ENCODE data around the gene RNF126.

Gene RNF126

DNA sequence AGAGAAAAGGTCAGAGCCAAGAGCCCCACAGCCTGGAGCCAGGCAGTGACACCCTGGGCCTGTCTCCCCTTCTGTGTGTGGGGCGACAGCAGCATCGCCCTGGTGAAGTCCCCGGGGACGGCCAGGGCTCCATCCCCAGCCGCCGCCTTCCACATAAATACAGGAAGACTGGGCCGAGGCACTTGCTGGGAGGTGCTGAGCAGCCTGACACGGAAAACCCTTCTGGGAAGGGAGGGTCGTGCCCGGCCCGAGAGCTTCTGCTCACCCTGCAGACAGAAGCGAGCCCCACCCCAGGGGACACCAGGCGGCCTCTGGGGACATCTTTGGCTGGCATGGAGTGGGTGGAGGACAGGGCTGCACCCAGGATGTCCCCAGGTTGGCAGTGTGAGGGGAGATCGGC, 18.2 kb downstream of the RNF126 start:
- no peak for TF ChIP-seq CTCF (IDR thresholded peaks at IDR 0.05; ENCODE audit: unreplicated experiment in 3 of 3)
- no peak overlapping the region for H3K27ac Mint-ChIP-seq

GRCh38 chr19:644363-644762, 18.7 kb downstream of the RNF126 start:
- TF ChIP-seq CTCF (IDR thresholded peaks at IDR 0.05; ENCODE audit: unreplicated experiment in 3 of 3): no peak
- Mint-ChIP-seq H3K4me1 (no peaks in the 10 kb centered on the region), H3K4me3 (no peak overlapping the region), H3K27me3 (ENCODE audit: low read depth) (peaks cover 6% of the 10 kb centered on the region), H3K9me3 (no peaks in the 10 kb centered on the region), H3K27ac (no peak overlapping the region), H3K36me3 (ENCODE audit: low read depth) (peaks cover 7% of the 10 kb centered on the region)

More for the DNA sequence above, 18.2 kb downstream of the RNF126 start:
- peaks cover 7% of the 10 kb centered on the region for H3K36me3 Mint-ChIP-seq (ENCODE audit: low read depth)
- no peaks in the 10 kb centered on the region for H3K4me1 Mint-ChIP-seq
- H3K27me3 Mint-ChIP-seq (ENCODE audit: low read depth): peaks cover 4% of the 10 kb centered on the region
- no peak overlapping the region for H3K4me3 Mint-ChIP-seq
- no peaks in the 10 kb centered on the region for H3K9me3 Mint-ChIP-seq

- Mint-ChIP-seq H3K4me3 (no peak overlapping the region), H3K9me3 (no peaks in the 10 kb centered on the region), H3K36me3 (ENCODE audit: low read depth) (peaks cover 7% of the 10 kb centered on the region), H3K27ac (no peak overlapping the region), H3K27me3 (ENCODE audit: low read depth) (peaks cover 9% of the 10 kb centered on the region), H3K4me1 (no peaks in the 10 kb centered on the region)
- TF ChIP-seq CTCF (IDR thresholded peaks at IDR 0.05; ENCODE audit: unreplicated experiment in 3 of 3): no peak
These were observed 19.3 kb downstream of the RNF126 start for GRCh38 chr19:643736-644135.

- Mint-ChIP-seq H3K27ac (peak overlapping the region in 1 of 3 experiments; percentile 23), H3K4me1 (no peaks in the 10 kb centered on the region), H3K27me3 (ENCODE audit: low read depth) (peaks cover 11% of the 10 kb centered on the region), H3K9me3 (no peaks in the 10 kb centered on the region), H3K4me3 (peak overlapping the region in 1 of 3 experiments; percentile 35), H3K36me3 (ENCODE audit: low read depth) (peaks cover 7% of the 10 kb centered on the region)
- no peak for TF ChIP-seq CTCF (IDR thresholded peaks at IDR 0.05; ENCODE audit: unreplicated experiment in 3 of 3)
These were observed 20.0 kb downstream of the RNF126 start for GRCh38 chr19:642767-643727.

DNA sequence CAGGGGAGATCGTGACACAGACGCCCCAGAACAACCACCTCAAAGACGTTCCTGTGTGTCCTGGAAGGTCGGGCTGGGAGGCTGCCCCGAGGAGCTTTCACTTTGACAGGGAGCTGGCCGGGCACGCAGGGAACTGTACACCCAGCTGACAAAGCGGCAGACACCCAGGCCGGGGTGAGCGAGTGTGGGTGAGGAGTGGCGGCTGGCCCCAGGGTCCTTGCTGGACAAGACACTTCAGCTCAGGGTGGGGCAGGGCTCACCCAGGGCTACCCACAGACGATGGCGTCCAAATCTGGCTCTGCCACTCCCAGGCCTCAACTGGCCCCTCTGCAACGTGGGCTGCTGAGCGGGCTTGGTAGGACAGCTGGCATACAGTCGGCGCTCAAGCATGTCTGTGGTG, 21.3 kb downstream of the RNF126 start:
- Mint-ChIP-seq H3K9me3 (no peaks in the 10 kb centered on the region), H3K27me3 (ENCODE audit: low read depth) (peaks cover 22% of the 10 kb centered on the region), H3K4me1 (no peaks in the 10 kb centered on the region), H3K27ac (no peak overlapping the region), H3K36me3 (ENCODE audit: low read depth) (peaks cover 7% of the 10 kb centered on the region), H3K4me3 (no peak overlapping the region)
- no peak for TF ChIP-seq CTCF (IDR thresholded peaks at IDR 0.05; ENCODE audit: unreplicated experiment in 3 of 3)

Data from nephron (organoid).